HG03045 (cell line): ENCODE data around the gene GSTM5.
"Not testable (repeated sequence)": the region's sequence is repeated elsewhere in the genome, so short reads cannot be mapped to it uniquely, and the experiment has no call there.

Experiments used
- ATAC-seq: cut with Tn5 transposase; IDR thresholded peaks from one replicate; pipeline ENCODE4 v1.9.1; 2021; ENCODE audit warnings: mild to moderate bottlenecking, moderate library complexity; ENCODE audit not compliant: unreplicated experiment

GSTM5 gene

GRCh38 chr1:109695138-109695537, 16.9 kb upstream of the GSTM5 start:
- not testable (repeated sequence) for ATAC-seq

- ATAC-seq: no peak
These were observed 15.0 kb upstream of the GSTM5 start for GRCh38 chr1:109697066-109697465.

GRCh38 chr1:109697861-109698260, 14.2 kb upstream of the GSTM5 start:
- not testable (repeated sequence) for ATAC-seq

- not testable (repeated sequence) for ATAC-seq
These were observed 9.1 kb upstream of the GSTM5 start for GRCh38 chr1:109702940-109703339.

- ATAC-seq: no peak
These were observed 7.9 kb upstream of the GSTM5 start for GRCh38 chr1:109704173-109704572.

- ATAC-seq: no peak
These were observed 6.6 kb upstream of the GSTM5 start for GRCh38 chr1:109705411-109705810.

- not testable (repeated sequence) for ATAC-seq
These were observed 3.1 kb upstream of the GSTM5 start for GRCh38 chr1:109708949-109709348.

- ATAC-seq: not testable (repeated sequence)
These were observed 2.2 kb upstream of the GSTM5 start for GRCh38 chr1:109709822-109710221.

- no peak for ATAC-seq
These were observed 342 bp downstream of the GSTM5 start for GRCh38 chr1:109712321-109712864.

GRCh38 chr1:109713636-109714035, 1.6 kb downstream of the GSTM5 start:
- no peak for ATAC-seq

- no peak for ATAC-seq
These were observed 2.8 kb downstream of the GSTM5 start for GRCh38 chr1:109714661-109715372.

GRCh38 chr1:109716121-109716520, 4.1 kb downstream of the GSTM5 start:
- no peak for ATAC-seq

GRCh38 chr1:109716570-109717090, 4.6 kb downstream of the GSTM5 start:
- ATAC-seq: no peak

GRCh38 chr1:109717729-109718128, 5.7 kb downstream of the GSTM5 start:
- ATAC-seq: no peak

- no peak for ATAC-seq
These were observed 6.4 kb downstream of the GSTM5 start for GRCh38 chr1:109718495-109718894.

GRCh38 chr1:109719337-109719837, 7.3 kb downstream of the GSTM5 start:
- no peak for ATAC-seq

GRCh38 chr1:109721042-109721441, 9.0 kb downstream of the GSTM5 start:
- ATAC-seq: no peak

GRCh38 chr1:109721971-109722370, 9.9 kb downstream of the GSTM5 start:
- no peak for ATAC-seq

- ATAC-seq: no peak
These were observed 11.0 kb downstream of the GSTM5 start for GRCh38 chr1:109722908-109723691.

- ATAC-seq: no peak
These were observed 12.9 kb downstream of the GSTM5 start for GRCh38 chr1:109724933-109725332.

- ATAC-seq: no peak
These were observed 13.5 kb downstream of the GSTM5 start for GRCh38 chr1:109725510-109725909.

- ATAC-seq: no peak
These were observed 14.0 kb downstream of the GSTM5 start for GRCh38 chr1:109726007-109726406.
